ENCODE data around the gene KCNC3. TPM values are rescaled to one million over a fixed set of nuclear protein-coding genes. Genes with fewer than 3 reads are reported as not detected.

The KCNC3 gene
- total and polyA plus RNA-seq, 2 of the 4 experiments (the other 2 are of a cell fraction) = 0.07 TPM; not detected in 1

- H2BK120ac ChIP-seq (ENCODE audit: low read depth, low read length) = no peak overlapping the region
- H4K20me1 ChIP-seq (ENCODE audit: insufficient read depth, low read length) = no peaks in the 10 kb centered on the region
- in situ Hi-C loops (cut with MboI; ENCODE audit: low sequenced_read_pairs) (no loop called here), intact Hi-C loops (cut with micrococcal nuclease) (no loop called here), dilution Hi-C loops (cut with HindIII; ENCODE audit: low sequenced_read_pairs, unreplicated experiment) (no loop called here)
- 64% methylated on average over 6 of the region's 20 CpGs; no CpG with 5 or more reads in 1 of the 2 experiments for WGBS, 2 experiments (ENCODE audit: extremely low coverage in 2 of 2, insufficient read length in 1 of 2)
- DNase-seq = no peak
- H3K56ac ChIP-seq (ENCODE audit: extremely low read depth, insufficient read depth, low read length) = no peak overlapping the region
- CTCF ChIA-PET = no interaction called here
- no peaks in the 10 kb centered on the region for H3K79me1 ChIP-seq (ENCODE audit: low read depth in 1 of 2, low read length in 2 of 2)
- no peak overlapping the region for H2AK5ac ChIP-seq (ENCODE audit: low read depth, low read length)
- peaks cover 7% of the 10 kb centered on the region for H3K27me3 ChIP-seq (ENCODE audit: control insufficient read depth, insufficient read depth, low read length)
- H3K4me3 ChIP-seq (ENCODE audit: insufficient read depth, low read depth, low read length) = no peak overlapping the region
- no peak overlapping the region for H4K8ac ChIP-seq (ENCODE audit: low read depth in 2 of 2, low read length in 2 of 2)
- no peak for TF ChIP-seq FOS (IDR thresholded peaks at IDR 0.05; ENCODE audit: low read depth, low read length)
- no peak for TF ChIP-seq MAZ (IDR thresholded peaks at IDR 0.05; ENCODE audit: borderline replicate concordance, low read depth, low read length)
- no peak for TF ChIP-seq RFX5 (IDR thresholded peaks at IDR 0.05; ENCODE audit: low read depth, low read length)
- no peak for TF ChIP-seq USF2 (IDR thresholded peaks at IDR 0.05; ENCODE audit: low read depth, low read length)
- no peak for TF ChIP-seq NFE2L2 (IDR thresholded peaks at IDR 0.05; ENCODE audit: low read depth, low read length)
- no peak for TF ChIP-seq BHLHE40 (IDR thresholded peaks at IDR 0.05; ENCODE audit: low read depth, low read length)
- TF ChIP-seq ELK1 (IDR thresholded peaks at IDR 0.05; ENCODE audit: borderline replicate concordance, low read depth, low read length) = no peak
- no peak for TF ChIP-seq MAFK (IDR thresholded peaks at IDR 0.05; ENCODE audit: low read depth, low read length)
- TF ChIP-seq POLR2A (IDR thresholded peaks at IDR 0.05; ENCODE audit: low read depth, low read length) = no peak
- no peak for TF ChIP-seq CEBPB (IDR thresholded peaks at IDR 0.05; ENCODE audit: low read depth, low read length)
- no peak for TF ChIP-seq RCOR1 (IDR thresholded peaks at IDR 0.05; ENCODE audit: insufficient replicate concordance, low read length)
- no peak for TF ChIP-seq CHD1 (IDR thresholded peaks at IDR 0.05; ENCODE audit: low read depth, low read length)
- TF ChIP-seq MXI1 (IDR thresholded peaks at IDR 0.05; ENCODE audit: borderline replicate concordance, low read depth, low read length) = no peak
- TF ChIP-seq CTCF (conservative IDR thresholded peaks at IDR 0.05; ENCODE audit: low read depth, low read length) = no peak
- H3K4me1 ChIP-seq (ENCODE audit: control insufficient read depth, insufficient read depth, low read length) = no peaks in the 10 kb centered on the region
- no peak overlapping the region for H3K14ac ChIP-seq (replicated peaks; ENCODE audit: low read depth, low read length)
- no peak for ATAC-seq (ENCODE audit: low read depth)
- no peak overlapping the region for H4K91ac ChIP-seq (ENCODE audit: insufficient read depth, low read depth, low read length)
- no peak overlapping the region for H3K4me2 ChIP-seq (ENCODE audit: low read depth, low read length)
- no peak overlapping the region for H2AFZ ChIP-seq (replicated peaks; ENCODE audit: low read length, poor library complexity)
- no peaks in the 10 kb centered on the region for H3K36me3 ChIP-seq (ENCODE audit: control insufficient read depth, insufficient read depth, low read length)
- H4K5ac ChIP-seq (ENCODE audit: low read depth, low read length) = no peak overlapping the region
- POLR2A ChIA-PET (ENCODE audit: unreplicated experiment) = no interaction called here
- no peak overlapping the region for H3K27ac ChIP-seq (ENCODE audit: insufficient read depth, low read length)
- H3K9ac ChIP-seq (ENCODE audit: low read depth, low read length) = no peak overlapping the region
- no peak overlapping the region for H3K4ac ChIP-seq (ENCODE audit: low read depth, low read length)
- H3K9me3 ChIP-seq (ENCODE audit: control insufficient read depth, insufficient read depth, low read length) = no peaks in the 10 kb centered on the region
- H2AK9ac ChIP-seq (replicated peaks; ENCODE audit: low read depth, low read length, poor library complexity) = no peak overlapping the region
- BruUV-seq (replicated peaks) = no TSS peak
- no peaks in the 10 kb centered on the region for H3K9me1 ChIP-seq (ENCODE audit: insufficient read depth, low read length)
- H2BK15ac ChIP-seq (ENCODE audit: low read depth, low read length) = no peak overlapping the region
- no peak overlapping the region for H2BK20ac ChIP-seq (ENCODE audit: low read depth, low read length)
- H2BK5ac ChIP-seq (ENCODE audit: low read depth, low read length, poor library complexity, severe bottlenecking) = no peak overlapping the region
- H3K18ac ChIP-seq (ENCODE audit: low read depth, low read length) = no peak overlapping the region
- H3K23ac ChIP-seq (ENCODE audit: low read depth, low read length) = no peak overlapping the region
These were observed 8.6 kb downstream of the KCNC3 start for GRCh38 chr19:50320596-50320995.

All from IMR-90 (cell line).